ENCODE measurements around the gene RTF1. TPM values are rescaled to one million over a fixed set of nuclear protein-coding genes. Genes with fewer than 3 reads are reported as not detected.

The RTF1 gene
- total and polyA plus RNA-seq, 5 donors from 2014 or later: 14.8 to 51.5 (median 21.0) TPM

DNA sequence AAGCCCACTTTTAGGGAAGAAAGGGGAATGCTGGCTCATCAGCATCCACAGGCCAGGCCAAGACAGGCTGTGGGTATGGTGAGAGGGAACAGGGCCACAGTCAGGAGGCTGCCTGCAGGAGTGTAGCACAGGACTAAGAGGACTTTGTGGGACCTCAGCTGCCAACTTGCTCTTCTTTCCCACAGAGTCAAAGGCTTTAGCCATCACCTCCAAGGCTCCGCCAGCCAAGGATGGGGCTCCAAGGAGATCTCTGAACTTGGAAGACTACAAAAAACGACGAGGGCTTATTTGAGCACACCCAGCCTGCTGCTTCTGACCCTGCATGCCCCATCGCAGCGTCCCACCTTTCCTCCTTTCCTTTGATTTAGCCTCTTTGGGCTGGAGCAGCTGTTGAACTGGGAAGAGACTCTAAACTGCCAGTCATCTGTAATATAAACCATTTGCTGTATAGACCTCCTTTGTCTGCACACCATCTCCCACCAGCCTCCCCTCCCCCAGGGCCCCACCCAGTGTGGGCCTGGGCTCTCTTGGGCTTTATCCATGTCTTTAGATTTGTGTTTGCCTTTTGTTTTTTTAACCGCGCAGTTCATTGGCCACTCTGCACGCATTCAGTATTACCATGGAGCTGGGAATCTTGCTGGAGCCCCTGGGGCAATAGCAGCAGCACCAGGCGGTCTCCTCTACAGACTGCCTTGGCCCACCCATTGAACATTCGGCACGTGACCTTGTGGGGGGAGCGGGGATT, 63.7 kb downstream of the RTF1 start:
- Histone ChIP-seq H3K9me3 (ENCODE audit: control insufficient read depth in 2 of 2, low read length in 2 of 2) (no peaks in the 10 kb centered on the region), H3K36me3 (ENCODE audit: control insufficient read depth, insufficient read depth, low read length) (peaks cover 57% of the 10 kb centered on the region), H3K27me3 (ENCODE audit: control insufficient read depth, insufficient read depth, low read length) (no peaks in the 10 kb centered on the region), H3K4me3 (ENCODE audit: low read depth, low read length) (no peak overlapping the region), H3K4me1 (ENCODE audit: control insufficient read depth, insufficient read depth, low read length, poor library complexity, severe bottlenecking) (peaks cover 15% of the 10 kb centered on the region), H3K27ac (ENCODE audit: insufficient read depth, low read length, poor library complexity, severe bottlenecking) (no peak overlapping the region)
- Mint-ChIP-seq H3K4me3 (no peak overlapping the region), H3K4me1 (peaks cover 4 to 25% (median 15%) of the 10 kb centered on the region in 4 donors), H3K27ac (peak overlapping the region in 1 of 3 donors; percentile 38), H3K27me3 (no peaks in the 10 kb centered on the region), H3K9me3 (no peaks in the 10 kb centered on the region), H3K36me3 (peaks cover 67% of the 10 kb centered on the region)
- no peak for DNase-seq
- ATAC-seq (ENCODE audit: low read depth in 2 of 2): no peak

GRCh38 chr15:41482110-41482877, 65.4 kb downstream of the RTF1 start:
- Mint-ChIP-seq H3K4me3 (peak overlapping the region in 1 of 4 donors; percentile 20), H3K4me1 (peaks cover 4 to 25% (median 15%) of the 10 kb centered on the region in 4 donors), H3K27ac (no peak overlapping the region), H3K27me3 (no peaks in the 10 kb centered on the region), H3K9me3 (no peaks in the 10 kb centered on the region), H3K36me3 (peaks cover 52% of the 10 kb centered on the region)
- ATAC-seq (ENCODE audit: low read depth in 2 of 2): no peak
- peak overlapping the region; percentile 56 for H3K4me3 ChIP-seq (ENCODE audit: low read depth, low read length)
- no peaks in the 10 kb centered on the region for H3K27me3 ChIP-seq (ENCODE audit: control insufficient read depth, insufficient read depth, low read length)
- H3K4me1 ChIP-seq (ENCODE audit: control insufficient read depth, insufficient read depth, low read length, poor library complexity, severe bottlenecking): peaks cover 15% of the 10 kb centered on the region
- H3K36me3 ChIP-seq (ENCODE audit: control insufficient read depth, insufficient read depth, low read length): peaks cover 40% of the 10 kb centered on the region
- DNase-seq: no peak
- H3K27ac ChIP-seq (ENCODE audit: insufficient read depth, low read length, poor library complexity, severe bottlenecking): peak overlapping the region; percentile 19
- H3K9me3 ChIP-seq (ENCODE audit: control insufficient read depth in 2 of 2, low read length in 2 of 2): no peaks in the 10 kb centered on the region

GRCh38 chr15:41483115-41483514, 66.2 kb downstream of the RTF1 start:
- Mint-ChIP-seq H3K9me3 (no peaks in the 10 kb centered on the region), H3K4me1 (peaks cover 4 to 25% (median 18%) of the 10 kb centered on the region in 4 donors), H3K27me3 (no peaks in the 10 kb centered on the region), H3K36me3 (peaks cover 47% of the 10 kb centered on the region), H3K27ac (peak overlapping the region; percentile 42 to 82 (median 66)), H3K4me3 (peak overlapping the region in 3 of 4 donors; percentile 1 to 61 (median 20))
- peaks cover 32% of the 10 kb centered on the region for H3K36me3 ChIP-seq (ENCODE audit: control insufficient read depth, insufficient read depth, low read length)
- H3K4me3 ChIP-seq (ENCODE audit: low read depth, low read length): peak overlapping the region; percentile 56
- peaks cover 15% of the 10 kb centered on the region for H3K4me1 ChIP-seq (ENCODE audit: control insufficient read depth, insufficient read depth, low read length, poor library complexity, severe bottlenecking)
- no peaks in the 10 kb centered on the region for H3K9me3 ChIP-seq (ENCODE audit: control insufficient read depth in 2 of 2, low read length in 2 of 2)
- H3K27ac ChIP-seq (ENCODE audit: insufficient read depth, low read length, poor library complexity, severe bottlenecking): peak overlapping the region; percentile 19
- ATAC-seq (ENCODE audit: low read depth in 2 of 2) (peak; percentile 42 to 63), DNase-seq (peak in 1 of 3 donors; percentile 46)
- no peaks in the 10 kb centered on the region for H3K27me3 ChIP-seq (ENCODE audit: control insufficient read depth, insufficient read depth, low read length)

- Histone ChIP-seq H3K4me3 (ENCODE audit: low read depth, low read length) (peak overlapping the region; percentile 56), H3K27ac (ENCODE audit: insufficient read depth, low read length, poor library complexity, severe bottlenecking) (peak overlapping the region; percentile 19), H3K36me3 (ENCODE audit: control insufficient read depth, insufficient read depth, low read length) (peaks cover 28% of the 10 kb centered on the region), H3K27me3 (ENCODE audit: control insufficient read depth, insufficient read depth, low read length) (no peaks in the 10 kb centered on the region), H3K9me3 (ENCODE audit: control insufficient read depth in 2 of 2, low read length in 2 of 2) (no peaks in the 10 kb centered on the region), H3K4me1 (ENCODE audit: control insufficient read depth, insufficient read depth, low read length, poor library complexity, severe bottlenecking) (peaks cover 15% of the 10 kb centered on the region)
- Mint-ChIP-seq H3K27ac (peak overlapping the region; percentile 42 to 82 (median 66)), H3K4me1 (peaks cover 4 to 25% (median 18%) of the 10 kb centered on the region in 4 donors), H3K9me3 (no peaks in the 10 kb centered on the region), H3K27me3 (no peaks in the 10 kb centered on the region), H3K4me3 (peak overlapping the region in 3 of 4 donors; percentile 1 to 61 (median 20)), H3K36me3 (peaks cover 44% of the 10 kb centered on the region)
- DNase-seq (peak in 1 of 3 donors; percentile 54), ATAC-seq (ENCODE audit: low read depth in 2 of 2) (peak; percentile 35 to 57)
Measured at GRCh38 chr15:41483519-41483918, 66.6 kb downstream of the RTF1 start.

DNA sequence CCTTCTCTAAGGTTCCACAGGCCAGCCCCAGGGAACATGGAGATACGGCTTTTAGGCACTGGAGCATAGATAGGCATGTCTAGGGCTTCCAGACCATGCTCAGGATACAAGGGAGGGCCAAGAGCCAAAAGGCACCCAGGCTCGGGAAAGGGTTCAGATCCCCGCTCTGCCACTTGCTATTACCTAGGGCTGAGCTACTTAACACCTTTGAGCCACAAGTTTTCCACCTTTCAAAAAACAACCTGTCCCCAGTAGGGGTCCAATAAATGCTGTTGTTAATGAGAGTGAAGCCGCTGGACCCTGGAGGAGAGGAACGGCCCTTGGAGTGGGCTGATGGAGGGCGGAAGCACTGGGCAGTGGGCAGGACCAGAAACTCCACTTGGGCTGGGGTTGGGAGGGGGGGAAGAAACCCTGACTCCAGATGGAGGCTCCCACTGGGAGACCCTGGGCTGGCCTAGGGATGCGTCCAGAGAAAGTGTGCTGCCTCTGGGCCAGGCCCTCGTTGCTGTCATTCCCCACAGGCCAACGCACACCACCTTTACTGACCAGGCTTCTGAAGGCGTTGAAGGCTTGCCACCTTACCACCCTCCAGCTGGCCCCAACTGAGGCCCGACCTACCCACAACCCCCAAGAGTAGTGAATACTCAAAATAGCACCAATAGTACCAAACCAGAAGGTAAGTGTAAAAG, 68.2 kb downstream of the RTF1 start:
- H3K27me3 ChIP-seq (ENCODE audit: control insufficient read depth, insufficient read depth, low read length): no peaks in the 10 kb centered on the region
- Mint-ChIP-seq H3K4me1 (peaks cover 5 to 26% (median 18%) of the 10 kb centered on the region in 4 donors), H3K9me3 (no peaks in the 10 kb centered on the region), H3K27ac (no peak overlapping the region), H3K4me3 (no peak overlapping the region), H3K36me3 (peaks cover 36% of the 10 kb centered on the region), H3K27me3 (no peaks in the 10 kb centered on the region)
- ATAC-seq (ENCODE audit: low read depth in 2 of 2) (no peak), DNase-seq (no peak)
- no peak overlapping the region for H3K4me3 ChIP-seq (ENCODE audit: low read depth, low read length)
- H3K27ac ChIP-seq (ENCODE audit: insufficient read depth, low read length, poor library complexity, severe bottlenecking): no peak overlapping the region
- peaks cover 15% of the 10 kb centered on the region for H3K4me1 ChIP-seq (ENCODE audit: control insufficient read depth, insufficient read depth, low read length, poor library complexity, severe bottlenecking)
- peaks cover 14% of the 10 kb centered on the region for H3K36me3 ChIP-seq (ENCODE audit: control insufficient read depth, insufficient read depth, low read length)
- H3K9me3 ChIP-seq (ENCODE audit: control insufficient read depth in 2 of 2, low read length in 2 of 2): no peaks in the 10 kb centered on the region

DNA sequence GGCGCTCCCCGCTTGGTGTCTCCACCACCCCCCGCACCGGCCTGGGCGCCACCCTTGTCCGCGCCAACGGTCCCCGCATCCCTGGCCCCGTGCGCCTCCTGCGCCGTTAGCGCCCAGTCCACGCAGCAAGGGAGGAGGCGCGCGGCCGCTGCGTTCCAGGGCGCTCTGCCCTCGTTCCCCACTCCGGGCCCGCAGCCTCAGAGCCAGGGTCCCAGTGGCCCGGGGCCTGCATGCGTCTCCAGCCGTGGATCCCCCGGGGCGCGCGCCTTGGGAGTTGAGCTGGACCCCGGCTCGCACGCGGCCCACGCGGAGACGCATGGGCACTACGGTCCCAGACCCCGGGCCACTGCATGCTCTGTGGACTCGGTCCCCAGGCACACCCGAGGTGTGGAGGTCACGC, 69.4 kb downstream of the RTF1 start:
- H3K4me1 Mint-ChIP-seq: peaks cover 9 to 35% (median 20%) of the 10 kb centered on the region in 4 donors
- Histone ChIP-seq H3K4me3 (ENCODE audit: low read depth, low read length) (no peak overlapping the region), H3K27ac (ENCODE audit: insufficient read depth, low read length, poor library complexity, severe bottlenecking) (no peak overlapping the region), H3K27me3 (ENCODE audit: control insufficient read depth, insufficient read depth, low read length) (no peaks in the 10 kb centered on the region), H3K36me3 (ENCODE audit: control insufficient read depth, insufficient read depth, low read length) (peaks cover 2% of the 10 kb centered on the region), H3K4me1 (ENCODE audit: control insufficient read depth, insufficient read depth, low read length, poor library complexity, severe bottlenecking) (peaks cover 15% of the 10 kb centered on the region), H3K9me3 (ENCODE audit: control insufficient read depth in 2 of 2, low read length in 2 of 2) (no peaks in the 10 kb centered on the region)
- H3K27ac Mint-ChIP-seq: no peak overlapping the region
- DNase-seq: no peak
- no peak for ATAC-seq (ENCODE audit: low read depth in 2 of 2)
- no peaks in the 10 kb centered on the region for H3K27me3 Mint-ChIP-seq
- H3K4me3 Mint-ChIP-seq: no peak overlapping the region
- H3K36me3 Mint-ChIP-seq: peaks cover 24% of the 10 kb centered on the region
- no peaks in the 10 kb centered on the region for H3K9me3 Mint-ChIP-seq

- Mint-ChIP-seq H3K4me1 (peaks cover 9 to 38% (median 22%) of the 10 kb centered on the region in 4 donors), H3K9me3 (no peaks in the 10 kb centered on the region), H3K27me3 (no peaks in the 10 kb centered on the region), H3K4me3 (no peak overlapping the region), H3K36me3 (peaks cover 13% of the 10 kb centered on the region), H3K27ac (no peak overlapping the region)
- no peaks in the 10 kb centered on the region for H3K9me3 ChIP-seq (ENCODE audit: control insufficient read depth in 2 of 2, low read length in 2 of 2)
- H3K27ac ChIP-seq (ENCODE audit: insufficient read depth, low read length, poor library complexity, severe bottlenecking): no peak overlapping the region
- no peak overlapping the region for H3K4me3 ChIP-seq (ENCODE audit: low read depth, low read length)
- no peaks in the 10 kb centered on the region for H3K36me3 ChIP-seq (ENCODE audit: control insufficient read depth, insufficient read depth, low read length)
- peaks cover 14% of the 10 kb centered on the region for H3K4me1 ChIP-seq (ENCODE audit: control insufficient read depth, insufficient read depth, low read length, poor library complexity, severe bottlenecking)
- H3K27me3 ChIP-seq (ENCODE audit: control insufficient read depth, insufficient read depth, low read length): no peaks in the 10 kb centered on the region
- ATAC-seq (ENCODE audit: low read depth in 2 of 2): no peak
- no peak for DNase-seq
Measured at GRCh38 chr15:41487381-41487780, 70.5 kb downstream of the RTF1 start.
